Tibial nerve (tissue), 4 donors: ENCODE measurements around the gene GRIA1. TPM values are rescaled to one million over a fixed set of nuclear protein-coding genes. Genes with fewer than 3 reads are reported as not detected.

Experiments used
- DNase-seq, 2 donors: peaks; one replicate each; pipeline ENCODE4 v3.0.0-alpha.2; 2019; ENCODE audit warnings: low spot score in 2 of 2
- H3K27ac ChIP-seq, 4 donors: fragments of 200-600 bp; sonication (generic) in 3 of 4; one replicate each; pipeline ENCODE4 v1.5.1; 2017 to 2019; ENCODE audit warnings: mild to moderate bottlenecking in 1 of 4
- H3K27me3 ChIP-seq, 2 donors: fragments of 200-600 bp; sonication (generic) in 1 of 2; one replicate each; pipeline versions ENCODE4 v1.5.1 to v1.6.0; 2017 to 2019
- H3K36me3 ChIP-seq, 3 donors: fragments of 200-600 bp; sonication (generic); one replicate each; pipeline ENCODE4 v1.5.1; 2018 to 2019
- H3K4me1 ChIP-seq, 4 donors: fragments of 200-600 bp; sonication (generic) in 3 of 4; one replicate each; pipeline ENCODE4 v1.5.1; 2017 to 2019
- H3K4me3 ChIP-seq, 4 donors: fragments of 200-600 bp; sonication (generic) in 3 of 4; one replicate each; pipeline ENCODE4 v1.5.1; 2017 to 2019; ENCODE audit warnings: mild to moderate bottlenecking in 1 of 4, moderate library complexity in 1 of 4
- H3K9me3 ChIP-seq, 4 donors: fragments of 200-600 bp; sonication (generic) in 3 of 4; one replicate each; pipeline ENCODE4 v1.5.1; 2017 to 2019
- EP300 ChIP-seq, 2 donors: sonication (generic); formaldehyde crosslinking; IDR thresholded peaks; one replicate each; pipeline ENCODE4 v1.6.1; 2017; ENCODE audit warnings: antibody characterized with exemption in 2 of 2, mild to moderate bottlenecking in 1 of 2
- POLR2A ChIP-seq, 2 donors: fragments of 450-650 bp; IDR thresholded peaks; one replicate each; pipeline ENCODE4 v1.6.1; 2017; ENCODE audit warnings: antibody characterized with exemption in 2 of 2, mild to moderate bottlenecking in 2 of 2, moderate library complexity in 2 of 2
- WGBS, 2 donors: methylation state at CpG; one replicate each; pipeline ENCODE4 v1.1.5; 2018; 5-methylcytosine and 5-hydroxymethylcytosine counted together
- total RNA-seq, 4 donors: library from RNA; depleted of rRNA; stranded (reverse); fragments of >200 nt; gene quantifications; one replicate each; pipeline ENCODE4 v1.1.0, GENCODE V29; 2016
- TF ChIP-seq, protein P1 (sequence below), 5 experiments: fragments of 200-600 bp in 3 of 5; fragments of 450-650 bp in 2 of 5; sonication (generic) in 3 of 5; IDR thresholded peaks; one replicate each; pipeline ENCODE4 v1.5.1; 2016 to 2019; ENCODE audit warnings: antibody characterized with exemption in 5 of 5, mild to moderate bottlenecking in 3 of 5, moderate library complexity in 2 of 5

GRIA1 gene
- total RNA-seq, 4 donors from 2014 or later: 1.2 to 2.1 (median 1.5) TPM

DNA sequence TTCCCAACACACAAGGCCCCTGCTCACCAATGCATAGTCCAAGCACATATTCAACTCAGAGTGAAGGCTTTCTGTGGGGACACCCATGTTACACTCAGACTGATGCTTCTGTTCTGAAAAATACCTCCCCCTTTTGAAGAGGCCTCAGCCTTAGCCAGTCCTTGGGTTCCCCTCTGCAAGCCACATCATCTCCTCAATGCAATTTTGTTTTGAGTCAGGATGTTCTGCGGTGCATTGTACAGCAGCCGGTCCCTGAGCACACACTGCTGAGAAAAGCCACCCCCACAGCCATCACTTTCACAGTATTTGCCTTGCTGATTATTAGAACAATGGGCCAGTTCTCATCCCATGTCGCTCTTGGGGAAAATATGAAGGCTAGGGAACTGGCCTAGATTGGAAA lies 307.0 kb downstream of the GRIA1 start:
- no peaks in the 10 kb centered on the region for H3K27me3 ChIP-seq
- TF ChIP-seq EP300 (IDR thresholded peaks at IDR 0.05) (no peak), POLR2A (IDR thresholded peaks at IDR 0.05) (no peak)
- TF ChIP-seq, protein P1, sequence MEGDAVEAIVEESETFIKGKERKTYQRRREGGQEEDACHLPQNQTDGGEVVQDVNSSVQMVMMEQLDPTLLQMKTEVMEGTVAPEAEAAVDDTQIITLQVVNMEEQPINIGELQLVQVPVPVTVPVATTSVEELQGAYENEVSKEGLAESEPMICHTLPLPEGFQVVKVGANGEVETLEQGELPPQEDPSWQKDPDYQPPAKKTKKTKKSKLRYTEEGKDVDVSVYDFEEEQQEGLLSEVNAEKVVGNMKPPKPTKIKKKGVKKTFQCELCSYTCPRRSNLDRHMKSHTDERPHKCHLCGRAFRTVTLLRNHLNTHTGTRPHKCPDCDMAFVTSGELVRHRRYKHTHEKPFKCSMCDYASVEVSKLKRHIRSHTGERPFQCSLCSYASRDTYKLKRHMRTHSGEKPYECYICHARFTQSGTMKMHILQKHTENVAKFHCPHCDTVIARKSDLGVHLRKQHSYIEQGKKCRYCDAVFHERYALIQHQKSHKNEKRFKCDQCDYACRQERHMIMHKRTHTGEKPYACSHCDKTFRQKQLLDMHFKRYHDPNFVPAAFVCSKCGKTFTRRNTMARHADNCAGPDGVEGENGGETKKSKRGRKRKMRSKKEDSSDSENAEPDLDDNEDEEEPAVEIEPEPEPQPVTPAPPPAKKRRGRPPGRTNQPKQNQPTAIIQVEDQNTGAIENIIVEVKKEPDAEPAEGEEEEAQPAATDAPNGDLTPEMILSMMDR (IDR thresholded peaks at IDR 0.05): no peak
- no peak for DNase-seq
- H3K4me1 ChIP-seq: no peaks in the 10 kb centered on the region
- no peaks in the 10 kb centered on the region for H3K36me3 ChIP-seq
- no peaks in the 10 kb centered on the region for H3K9me3 ChIP-seq
- 65 to 76% methylated on average over 3 of the region's 3 CpGs for WGBS, 2 donors
- no peak overlapping the region for H3K27ac ChIP-seq
- H3K4me3 ChIP-seq: no peak overlapping the region

DNA sequence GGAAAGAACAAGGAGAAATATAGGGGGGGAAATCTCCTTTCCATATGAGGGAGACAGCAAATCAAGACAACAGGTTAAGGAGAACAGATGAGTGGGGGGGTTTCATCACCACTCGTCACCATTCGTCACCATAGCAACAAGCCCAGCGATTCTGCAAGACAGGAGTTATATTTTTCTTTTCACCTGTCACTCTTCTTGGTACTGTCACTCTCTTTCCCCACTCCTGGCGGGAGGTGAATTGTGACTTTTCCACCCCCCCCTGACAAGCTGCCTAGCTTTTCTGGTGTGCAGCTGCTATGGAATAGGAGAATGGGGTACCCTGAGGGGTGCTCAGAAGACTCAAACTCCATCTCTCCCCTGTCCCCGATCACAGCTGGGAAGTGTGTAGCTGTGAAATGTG lies 308.4 kb downstream of the GRIA1 start:
- TF ChIP-seq POLR2A (IDR thresholded peaks at IDR 0.05): no peak
- TF ChIP-seq, protein P1 (IDR thresholded peaks at IDR 0.05): no peak
- TF ChIP-seq EP300 (IDR thresholded peaks at IDR 0.05): no peak
- 74 to 77% methylated on average over 5 of the region's 5 CpGs for WGBS, 2 donors
- DNase-seq: no peak
- Histone ChIP-seq H3K9me3 (no peaks in the 10 kb centered on the region), H3K27ac (no peak overlapping the region), H3K4me1 (no peaks in the 10 kb centered on the region), H3K36me3 (no peaks in the 10 kb centered on the region), H3K27me3 (no peaks in the 10 kb centered on the region), H3K4me3 (no peak overlapping the region)

DNA sequence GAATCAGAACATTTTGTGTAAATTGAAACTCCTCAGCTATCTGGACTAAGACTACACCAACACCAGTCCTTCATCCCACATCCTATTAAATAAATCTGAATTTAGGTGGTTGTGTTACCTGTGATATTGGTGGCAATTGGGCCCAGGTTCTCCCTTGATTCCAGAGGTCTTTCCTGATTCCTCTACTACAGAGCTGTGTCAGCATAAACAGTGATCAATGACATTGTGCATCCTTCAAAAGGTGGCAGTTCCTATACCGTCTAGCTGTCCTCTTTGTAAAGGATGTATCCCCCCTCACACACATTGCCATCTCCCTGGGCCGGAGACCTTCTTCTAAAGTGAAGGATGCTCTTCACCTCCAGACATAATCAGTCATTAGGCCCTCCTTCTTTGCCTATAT lies 309.0 kb downstream of the GRIA1 start:
- H3K4me1 ChIP-seq: no peaks in the 10 kb centered on the region
- no peak overlapping the region for H3K27ac ChIP-seq
- H3K36me3 ChIP-seq: no peaks in the 10 kb centered on the region
- WGBS, 2 donors: 85 to 86% methylated on average over 2 of the region's 2 CpGs
- H3K9me3 ChIP-seq: no peaks in the 10 kb centered on the region
- no peak for DNase-seq
- no peaks in the 10 kb centered on the region for H3K27me3 ChIP-seq
- no peak overlapping the region for H3K4me3 ChIP-seq
- TF ChIP-seq POLR2A (IDR thresholded peaks at IDR 0.05) (no peak), EP300 (IDR thresholded peaks at IDR 0.05) (no peak)
- TF ChIP-seq, protein P1 (IDR thresholded peaks at IDR 0.05): no peak

DNA sequence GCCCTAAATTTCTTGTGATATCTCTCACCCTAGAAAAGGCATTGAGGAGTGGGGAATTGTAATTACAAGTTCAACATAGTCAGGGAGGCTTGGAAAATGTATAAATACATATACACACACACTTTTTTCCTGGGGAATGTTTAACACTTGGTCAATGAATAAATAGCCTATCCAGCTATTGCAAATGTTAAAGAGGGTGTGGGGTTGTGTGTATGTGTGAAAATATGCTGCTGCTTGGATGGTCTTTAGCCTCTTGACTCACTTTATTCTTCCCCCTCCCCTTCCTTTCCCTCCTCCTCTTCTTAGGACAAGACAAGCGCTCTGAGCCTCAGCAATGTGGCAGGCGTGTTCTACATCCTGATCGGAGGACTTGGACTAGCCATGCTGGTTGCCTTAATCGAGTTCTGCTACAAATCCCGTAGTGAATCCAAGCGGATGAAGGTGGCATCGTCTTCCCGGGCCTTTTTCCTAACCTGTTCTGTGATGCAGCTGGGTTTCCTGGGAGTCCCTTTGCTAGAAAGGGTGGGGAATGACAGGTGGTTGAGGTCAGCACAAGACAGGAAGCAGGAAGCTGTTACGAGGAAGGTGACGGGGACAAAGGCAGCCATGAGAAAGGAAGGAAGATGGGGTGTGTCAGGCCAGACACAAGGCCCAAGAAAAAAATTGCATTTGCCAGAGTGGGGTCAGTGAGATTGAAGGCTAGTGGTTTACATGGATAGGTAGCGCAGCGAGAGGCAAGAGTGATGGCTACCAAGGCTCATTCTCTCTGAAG lies 311.8 kb downstream of the GRIA1 start:
- Histone ChIP-seq H3K4me1 (no peaks in the 10 kb centered on the region), H3K36me3 (no peaks in the 10 kb centered on the region), H3K9me3 (no peaks in the 10 kb centered on the region), H3K27me3 (no peaks in the 10 kb centered on the region), H3K27ac (no peak overlapping the region), H3K4me3 (no peak overlapping the region)
- DNase-seq: no peak
- WGBS, 2 donors: 86 to 88% methylated on average over 12 of the region's 12 CpGs
- TF ChIP-seq, protein P1 (IDR thresholded peaks at IDR 0.05): no peak
- TF ChIP-seq POLR2A (IDR thresholded peaks at IDR 0.05) (no peak), EP300 (IDR thresholded peaks at IDR 0.05) (no peak)

DNA sequence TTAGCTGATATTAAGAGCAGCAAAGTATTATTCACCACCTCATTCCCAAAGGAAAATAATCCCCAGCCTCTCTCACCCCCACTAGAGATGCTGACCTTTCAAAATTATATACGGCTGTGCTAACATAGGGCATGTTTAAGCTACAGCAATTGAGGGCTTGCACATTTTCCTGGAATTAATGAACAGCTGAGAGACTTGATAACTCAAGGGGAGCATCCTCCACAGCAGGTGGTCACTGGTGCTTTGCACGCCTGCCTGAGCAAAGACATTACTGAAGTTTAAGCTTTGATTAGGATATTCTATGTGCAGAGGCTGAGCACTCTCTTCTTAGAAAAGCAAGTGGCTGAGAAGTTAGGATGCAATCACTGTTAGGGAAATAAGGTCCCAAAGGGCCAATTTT lies 317.3 kb downstream of the GRIA1 start:
- Histone ChIP-seq H3K27ac (no peak overlapping the region), H3K4me3 (no peak overlapping the region), H3K9me3 (no peaks in the 10 kb centered on the region), H3K4me1 (no peaks in the 10 kb centered on the region), H3K36me3 (no peaks in the 10 kb centered on the region), H3K27me3 (no peaks in the 10 kb centered on the region)
- WGBS, 2 donors: 39 to 56% methylated on average over 2 of the region's 2 CpGs
- DNase-seq: no peak
- TF ChIP-seq, protein P1 (IDR thresholded peaks at IDR 0.05): no peak
- TF ChIP-seq POLR2A (IDR thresholded peaks at IDR 0.05) (no peak), EP300 (IDR thresholded peaks at IDR 0.05) (no peak)
